ENCODE measurements around the gene KRTAP10-9. TPM values are rescaled to one million over a fixed set of nuclear protein-coding genes. Genes with fewer than 3 reads are reported as not detected.
"Not testable (repeated sequence)": the region's sequence is repeated elsewhere in the genome, so short reads cannot be mapped to it uniquely, and the experiment has no call there.

KRTAP10-9 gene
- polyA plus RNA-seq, 4 donors, result not detected

DNA sequence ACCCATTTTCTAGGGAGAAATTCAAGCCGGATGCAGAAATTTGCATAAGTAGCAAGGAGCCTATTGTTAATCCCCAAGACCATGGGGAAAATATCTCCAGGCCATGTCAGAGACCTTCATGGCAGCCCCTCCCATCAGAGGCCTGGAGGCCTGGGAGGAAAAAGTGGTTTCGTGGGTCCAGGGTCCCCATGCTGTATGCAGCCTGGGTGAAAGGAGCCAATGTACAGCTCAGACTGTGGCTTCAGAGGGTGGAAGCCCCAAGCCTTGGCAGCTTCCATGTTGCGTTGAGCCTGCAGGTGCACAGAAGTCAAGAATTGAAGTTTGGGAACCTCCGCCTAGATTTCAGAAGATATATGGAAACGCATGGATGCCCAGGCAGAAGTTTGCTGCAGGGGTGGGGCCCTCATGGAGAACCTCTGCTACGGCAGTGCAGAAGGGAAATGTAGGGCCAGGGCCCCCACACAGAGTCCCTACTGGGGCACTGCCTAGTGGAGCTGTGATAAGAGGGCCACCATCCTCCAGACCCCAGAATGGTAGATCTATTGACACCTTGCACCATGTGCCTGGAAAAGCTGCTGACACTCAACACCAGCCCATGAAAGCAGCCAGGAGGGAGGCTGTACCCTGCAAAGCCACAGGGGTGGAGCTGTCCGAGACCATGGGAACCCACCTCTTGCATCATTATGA, 16.6 kb upstream of the KRTAP10-9 start:
- not testable (repeated sequence) for FAIRE-seq
- 92 to 93% (median 92%) methylated on average over 7 of the region's 7 CpGs for WGBS, 3 donors

DNA sequence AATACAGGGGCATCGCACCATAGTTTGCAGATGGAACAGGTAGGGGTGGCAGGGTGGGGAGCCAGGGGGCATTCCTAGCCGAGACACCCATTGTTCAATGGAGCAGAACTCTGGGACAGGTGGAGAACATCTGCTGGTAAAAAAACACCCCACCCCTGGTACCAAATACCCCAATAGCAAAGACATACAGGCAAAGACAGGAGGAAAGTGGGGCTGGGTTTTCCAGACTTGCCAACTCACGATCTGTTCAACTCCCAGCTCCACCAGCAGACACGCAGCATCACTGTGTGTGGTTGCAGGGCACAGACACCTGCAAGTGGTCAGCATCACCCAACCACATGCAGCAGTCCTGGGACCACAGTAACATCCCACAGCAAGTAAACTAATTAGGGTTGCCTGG, 15.3 kb upstream of the KRTAP10-9 start:
- DNase-seq (no peak), FAIRE-seq (no peak)
- peaks cover 0 to 18% of the 10 kb centered on the region in 2 donors for H3K9me3 ChIP-seq (ENCODE audit: control insufficient read depth in 2 of 2, insufficient read depth in 1 of 2, low read depth in 1 of 2, low read length in 1 of 2)
- H3K27me3 ChIP-seq (ENCODE audit: control insufficient read depth in 3 of 3, insufficient read depth in 3 of 3, low read length in 3 of 3), result peaks cover 0 to under 1% (median 0%) of the 10 kb centered on the region in 3 donors
- H3K4me1 ChIP-seq (ENCODE audit: control insufficient read depth in 3 of 3, insufficient read depth in 2 of 3, low read depth in 1 of 3, low read length in 2 of 3), result no peaks in the 10 kb centered on the region
- WGBS, 3 donors, result 72 to 84% (median 80%) methylated on average over 4 of the region's 4 CpGs
- no peaks in the 10 kb centered on the region for H3K36me3 ChIP-seq (ENCODE audit: control insufficient read depth in 3 of 3, insufficient read depth in 2 of 3, low read depth in 1 of 3, low read length in 3 of 3)
- H3K27ac ChIP-seq (ENCODE audit: low read depth in 1 of 3, low read length in 2 of 3), result no peak overlapping the region
- no peak overlapping the region for H3K4me3 ChIP-seq (ENCODE audit: low read depth in 1 of 3, low read length in 3 of 3)

More for the DNA sequence above, 16.6 kb upstream of the KRTAP10-9 start:
- not testable (repeated sequence) for H3K4me3 ChIP-seq (ENCODE audit: low read depth in 1 of 3, low read length in 3 of 3); H3K27me3 ChIP-seq (ENCODE audit: control insufficient read depth in 3 of 3, insufficient read depth in 3 of 3, low read length in 3 of 3); H3K27ac ChIP-seq (ENCODE audit: low read depth in 1 of 3, low read length in 2 of 3); DNase-seq; H3K4me1 ChIP-seq (ENCODE audit: control insufficient read depth in 3 of 3, insufficient read depth in 2 of 3, low read depth in 1 of 3, low read length in 2 of 3); H3K36me3 ChIP-seq (ENCODE audit: control insufficient read depth in 3 of 3, insufficient read depth in 2 of 3, low read depth in 1 of 3, low read length in 3 of 3)
- H3K9me3 ChIP-seq (ENCODE audit: control insufficient read depth in 2 of 2, insufficient read depth in 1 of 2, low read depth in 1 of 2, low read length in 1 of 2), result peaks cover 0 to 18% of the 10 kb centered on the region in 2 donors

DNA sequence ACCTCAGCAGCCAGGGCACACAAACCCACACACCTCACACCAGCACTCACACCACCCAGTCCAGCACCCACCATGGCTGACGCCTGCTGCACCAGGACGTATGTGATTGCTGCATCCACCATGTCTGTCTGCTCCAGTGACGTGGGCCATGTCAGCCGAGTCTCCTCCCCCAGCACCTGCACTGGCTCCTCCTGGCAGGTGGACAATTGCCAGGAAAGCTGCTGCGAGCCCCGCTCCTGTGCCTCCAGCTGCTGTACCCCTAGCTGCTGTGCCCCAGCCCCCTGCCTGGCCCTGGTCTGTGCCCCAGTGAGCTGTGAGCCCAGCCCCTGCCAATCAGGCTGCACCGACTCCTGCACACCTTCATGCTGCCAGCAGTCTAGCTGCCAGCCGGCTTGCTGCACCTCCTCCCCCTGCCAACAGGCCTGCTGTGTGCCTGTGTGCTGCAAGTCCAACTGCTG, 14.8 kb upstream of the KRTAP10-9 start, which contains the start of gene KRTAP10-8:
TSS of gene KRTAP10-8 (plus strand) at position 51 of the 458 bp plus-strand sequence. CDS start at position 73, 22 bp downstream.
- no peak for DNase-seq
- H3K4me3 ChIP-seq (ENCODE audit: low read depth in 1 of 3, low read length in 3 of 3), result no peak within 1 kb of the TSS
- peaks cover 0 to 2% (median 0%) of the 10 kb centered on the region in 3 donors for H3K27me3 ChIP-seq (ENCODE audit: control insufficient read depth in 3 of 3, insufficient read depth in 3 of 3, low read length in 3 of 3)
- FAIRE-seq, result no peak
- H3K36me3 ChIP-seq (ENCODE audit: control insufficient read depth in 3 of 3, insufficient read depth in 2 of 3, low read depth in 1 of 3, low read length in 3 of 3), result no peaks in the 10 kb centered on the region
- H3K27ac ChIP-seq (ENCODE audit: low read depth in 1 of 3, low read length in 2 of 3), result no peak within 1 kb of the TSS
- H3K4me1 ChIP-seq (ENCODE audit: control insufficient read depth in 3 of 3, insufficient read depth in 2 of 3, low read depth in 1 of 3, low read length in 2 of 3), result no peaks in the 10 kb centered on the region
- WGBS, 3 donors, result 41 to 84% (median 63%) methylated on average over 8 of the region's 8 CpGs
- H3K9me3 ChIP-seq (ENCODE audit: control insufficient read depth in 2 of 2, insufficient read depth in 1 of 2, low read depth in 1 of 2, low read length in 1 of 2), result peaks cover 0 to 18% of the 10 kb centered on the region in 2 donors

DNA sequence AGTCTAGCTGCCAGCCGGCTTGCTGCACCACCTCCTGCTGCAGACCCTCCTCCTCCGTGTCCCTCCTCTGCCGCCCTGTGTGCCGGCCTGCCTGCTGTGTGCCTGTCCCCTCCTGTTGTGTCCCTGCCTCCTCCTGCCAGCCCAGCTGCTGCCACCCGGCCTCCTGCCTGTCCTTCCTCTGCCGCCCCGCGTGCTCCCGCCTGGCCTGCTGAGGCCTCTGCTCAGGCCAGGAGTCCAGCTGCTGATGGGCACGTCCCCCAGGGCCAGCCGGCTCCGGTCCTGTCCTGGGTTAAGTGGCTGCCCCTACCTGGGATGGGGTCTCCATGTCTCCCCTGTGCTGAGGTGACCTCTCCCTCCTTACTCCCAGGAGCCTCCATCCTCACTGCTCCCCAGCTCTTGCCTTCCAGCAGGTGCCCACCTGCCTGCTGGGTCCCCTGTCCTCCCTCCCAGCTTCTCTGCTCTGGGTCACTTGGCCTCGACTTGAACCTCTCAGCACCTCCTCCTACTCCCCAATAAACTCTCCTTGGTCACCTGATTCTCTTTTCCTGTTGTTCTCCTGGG, 14.1 kb upstream of the KRTAP10-9 start:
- DNase-seq (no peak), FAIRE-seq (no peak)
- 70 to 85% (median 77%) methylated on average over 12 to 13 of the region's 13 CpGs for WGBS, 3 donors
- no peaks in the 10 kb centered on the region for H3K36me3 ChIP-seq (ENCODE audit: control insufficient read depth in 3 of 3, insufficient read depth in 2 of 3, low read depth in 1 of 3, low read length in 3 of 3)
- no peak overlapping the region for H3K27ac ChIP-seq (ENCODE audit: low read depth in 1 of 3, low read length in 2 of 3)
- peaks cover 0 to 18% of the 10 kb centered on the region in 2 donors for H3K9me3 ChIP-seq (ENCODE audit: control insufficient read depth in 2 of 2, insufficient read depth in 1 of 2, low read depth in 1 of 2, low read length in 1 of 2)
- no peaks in the 10 kb centered on the region for H3K4me1 ChIP-seq (ENCODE audit: control insufficient read depth in 3 of 3, insufficient read depth in 2 of 3, low read depth in 1 of 3, low read length in 2 of 3)
- H3K27me3 ChIP-seq (ENCODE audit: control insufficient read depth in 3 of 3, insufficient read depth in 3 of 3, low read length in 3 of 3), result peaks cover 0 to 2% (median 0%) of the 10 kb centered on the region in 3 donors
- no peak overlapping the region for H3K4me3 ChIP-seq (ENCODE audit: low read depth in 1 of 3, low read length in 3 of 3)

DNA sequence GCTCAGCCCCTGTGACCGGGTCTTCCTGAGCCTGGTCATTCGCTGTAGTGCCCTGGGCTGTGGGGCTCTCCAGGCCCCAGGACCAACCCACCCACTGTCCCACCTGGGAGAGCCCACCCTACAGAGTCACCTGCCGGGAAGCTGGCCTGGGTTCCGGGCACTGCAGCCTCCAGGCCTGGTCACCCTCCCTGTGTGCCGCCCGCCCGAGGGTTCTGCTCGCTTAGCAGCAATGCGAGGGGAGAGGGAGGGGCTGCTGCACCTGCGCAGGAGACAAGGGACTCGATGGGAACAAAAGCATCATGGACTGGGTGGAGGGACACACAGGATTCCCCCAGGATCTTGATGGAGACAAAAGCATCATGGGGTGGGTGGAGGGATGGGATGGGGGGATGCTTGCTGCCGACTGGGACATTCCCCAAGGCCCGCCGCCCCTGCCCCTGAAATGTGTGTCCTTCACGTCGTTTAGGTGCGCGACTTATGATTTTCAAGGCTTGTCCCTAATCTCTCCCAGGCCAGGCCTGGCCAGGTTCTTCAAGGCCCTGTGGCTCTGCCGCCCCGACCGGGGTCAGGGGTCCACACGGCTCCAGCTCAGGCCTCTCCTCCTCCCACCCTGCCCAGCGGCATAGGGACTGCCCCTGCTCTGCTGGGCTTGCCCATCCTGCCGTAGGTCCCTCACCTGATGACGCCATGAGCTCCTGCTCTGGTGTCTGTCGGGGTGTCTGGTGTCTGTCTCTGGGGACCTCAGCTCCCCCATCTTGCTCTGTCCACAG, 13.3 kb upstream of the KRTAP10-9 start:
- no peaks in the 10 kb centered on the region for H3K36me3 ChIP-seq (ENCODE audit: control insufficient read depth in 3 of 3, insufficient read depth in 2 of 3, low read depth in 1 of 3, low read length in 3 of 3)
- peaks cover 0 to 2% (median 0%) of the 10 kb centered on the region in 3 donors for H3K4me1 ChIP-seq (ENCODE audit: control insufficient read depth in 3 of 3, insufficient read depth in 2 of 3, low read depth in 1 of 3, low read length in 2 of 3)
- no peak for DNase-seq
- WGBS, 3 donors, result 79 to 87% (median 86%) methylated on average over 20 to 26 of the region's 26 CpGs
- peaks cover 0 to 2% (median 0%) of the 10 kb centered on the region in 3 donors for H3K27me3 ChIP-seq (ENCODE audit: control insufficient read depth in 3 of 3, insufficient read depth in 3 of 3, low read length in 3 of 3)
- no peak for FAIRE-seq
- no peak overlapping the region for H3K27ac ChIP-seq (ENCODE audit: low read depth in 1 of 3, low read length in 2 of 3)
- H3K9me3 ChIP-seq (ENCODE audit: control insufficient read depth in 2 of 2, insufficient read depth in 1 of 2, low read depth in 1 of 2, low read length in 1 of 2), result peaks cover 0 to 18% of the 10 kb centered on the region in 2 donors
- H3K4me3 ChIP-seq (ENCODE audit: low read depth in 1 of 3, low read length in 3 of 3), result no peak overlapping the region

DNA sequence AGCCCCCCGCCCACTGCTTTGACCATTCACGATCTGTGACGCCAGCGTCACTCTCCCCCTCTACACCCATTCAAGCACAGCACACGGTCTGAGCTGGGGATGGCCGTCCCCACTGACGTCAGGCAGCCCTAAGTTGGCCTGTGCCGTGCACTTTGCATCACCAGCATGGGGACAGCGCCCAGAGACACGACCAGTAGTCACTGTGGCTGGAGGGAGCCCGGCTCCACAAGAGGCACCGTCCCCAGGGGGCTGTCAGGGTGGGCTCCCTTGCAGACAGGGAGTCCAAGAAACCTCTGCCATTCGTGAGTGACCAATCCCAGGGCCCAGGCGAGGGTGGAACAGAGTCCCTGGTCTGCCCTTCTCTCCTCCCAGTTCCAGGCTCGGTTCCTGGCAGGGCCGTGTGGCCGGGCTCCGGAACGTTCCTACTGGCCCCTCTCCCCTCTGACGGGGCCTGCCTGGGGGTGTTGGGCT, 12.7 kb upstream of the KRTAP10-9 start:
- DNase-seq (no peak), FAIRE-seq (no peak)
- Histone ChIP-seq H3K27ac (ENCODE audit: low read depth in 1 of 3, low read length in 2 of 3) (no peak overlapping the region), H3K4me1 (ENCODE audit: control insufficient read depth in 3 of 3, insufficient read depth in 2 of 3, low read depth in 1 of 3, low read length in 2 of 3) (peaks cover 0 to 2% (median 0%) of the 10 kb centered on the region in 3 donors), H3K27me3 (ENCODE audit: control insufficient read depth in 3 of 3, insufficient read depth in 3 of 3, low read length in 3 of 3) (peaks cover 0 to 2% (median 0%) of the 10 kb centered on the region in 3 donors), H3K36me3 (ENCODE audit: control insufficient read depth in 3 of 3, insufficient read depth in 2 of 3, low read depth in 1 of 3, low read length in 3 of 3) (no peaks in the 10 kb centered on the region), H3K4me3 (ENCODE audit: low read depth in 1 of 3, low read length in 3 of 3) (no peak overlapping the region), H3K9me3 (ENCODE audit: control insufficient read depth in 2 of 2, insufficient read depth in 1 of 2, low read depth in 1 of 2, low read length in 1 of 2) (peaks cover 0 to 18% of the 10 kb centered on the region in 2 donors)
- 79 to 85% (median 79%) methylated on average over 20 of the region's 20 CpGs for WGBS, 3 donors

DNA sequence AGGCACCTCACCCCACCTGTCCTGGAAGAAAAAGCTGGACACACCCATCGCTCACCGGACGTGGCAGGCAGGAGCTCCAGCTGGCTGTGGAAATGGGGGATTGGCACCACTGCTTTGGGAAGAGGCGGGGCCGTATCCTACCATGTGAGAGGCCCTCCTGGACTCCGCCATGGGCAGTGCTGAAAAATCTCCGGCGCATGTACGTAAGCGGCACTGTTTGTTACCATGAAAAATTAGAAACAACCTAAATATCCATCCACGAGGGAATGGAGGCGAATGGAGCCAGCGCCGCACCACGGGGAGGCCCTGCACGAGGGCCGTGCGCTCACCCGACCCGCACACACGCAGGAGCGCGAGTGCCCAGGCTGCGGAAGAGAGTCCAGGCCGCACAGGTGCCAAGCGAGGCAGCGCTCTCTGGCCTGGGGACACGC, 11.9 kb upstream of the KRTAP10-9 start:
- Histone ChIP-seq H3K4me3 (ENCODE audit: low read depth in 1 of 3, low read length in 3 of 3) (no peak overlapping the region), H3K27me3 (ENCODE audit: control insufficient read depth in 3 of 3, insufficient read depth in 3 of 3, low read length in 3 of 3) (peaks cover 0 to 2% (median 0%) of the 10 kb centered on the region in 3 donors), H3K4me1 (ENCODE audit: control insufficient read depth in 3 of 3, insufficient read depth in 2 of 3, low read depth in 1 of 3, low read length in 2 of 3) (peaks cover 0 to 2% (median 0%) of the 10 kb centered on the region in 3 donors), H3K36me3 (ENCODE audit: control insufficient read depth in 3 of 3, insufficient read depth in 2 of 3, low read depth in 1 of 3, low read length in 3 of 3) (no peaks in the 10 kb centered on the region), H3K9me3 (ENCODE audit: control insufficient read depth in 2 of 2, insufficient read depth in 1 of 2, low read depth in 1 of 2, low read length in 1 of 2) (peaks cover 0 to 18% of the 10 kb centered on the region in 2 donors), H3K27ac (ENCODE audit: low read depth in 1 of 3, low read length in 2 of 3) (no peak overlapping the region)
- WGBS, 3 donors, result 83 to 87% (median 84%) methylated on average over 28 of the region's 28 CpGs
- DNase-seq, result no peak
- FAIRE-seq, result no peak

DNA sequence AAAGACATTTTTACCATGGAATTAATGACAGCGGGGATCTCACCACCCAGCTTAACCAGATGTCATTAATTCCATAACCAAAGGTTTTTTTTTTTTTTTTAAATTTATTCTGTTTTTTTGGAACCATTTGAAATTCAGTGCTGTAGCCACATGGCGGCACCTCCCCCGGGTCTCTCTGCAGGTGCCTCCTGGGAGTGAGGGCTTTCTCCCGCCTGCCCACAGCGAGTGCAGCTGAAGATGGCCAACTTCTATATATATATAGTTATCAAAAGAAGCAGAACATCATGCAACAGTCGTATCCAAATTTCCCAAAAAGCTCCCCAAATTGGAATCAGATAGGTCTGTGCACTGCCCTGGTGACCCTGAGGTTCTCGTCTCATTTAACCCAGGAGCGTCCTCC, 11.4 kb upstream of the KRTAP10-9 start:
- no peak overlapping the region for H3K4me3 ChIP-seq (ENCODE audit: low read depth in 1 of 3, low read length in 3 of 3)
- FAIRE-seq (no peak), DNase-seq (no peak)
- H3K4me1 ChIP-seq (ENCODE audit: control insufficient read depth in 3 of 3, insufficient read depth in 2 of 3, low read depth in 1 of 3, low read length in 2 of 3), result peaks cover 0 to 2% (median 0%) of the 10 kb centered on the region in 3 donors
- 68 to 80% (median 79%) methylated on average over 8 of the region's 8 CpGs for WGBS, 3 donors
- no peaks in the 10 kb centered on the region for H3K36me3 ChIP-seq (ENCODE audit: control insufficient read depth in 3 of 3, insufficient read depth in 2 of 3, low read depth in 1 of 3, low read length in 3 of 3)
- peaks cover 0 to 13% of the 10 kb centered on the region in 2 donors for H3K9me3 ChIP-seq (ENCODE audit: control insufficient read depth in 2 of 2, insufficient read depth in 1 of 2, low read depth in 1 of 2, low read length in 1 of 2)
- H3K27ac ChIP-seq (ENCODE audit: low read depth in 1 of 3, low read length in 2 of 3), result no peak overlapping the region
- peaks cover 0 to 2% (median 0%) of the 10 kb centered on the region in 3 donors for H3K27me3 ChIP-seq (ENCODE audit: control insufficient read depth in 3 of 3, insufficient read depth in 3 of 3, low read length in 3 of 3)
